A549 (cell line): ENCODE measurements around the gene VIT.

ENCODE experiments used
- CHD4 ChIP-seq: fragments of 200-600 bp; sonication (generic); IDR thresholded peaks from 2 replicates; pipeline ENCODE4 v1.6.1; 2016; ENCODE audit warnings: antibody characterized with exemption, mild to moderate bottlenecking, borderline replicate concordance
- ESRRA ChIP-seq: fragments of 150-350 bp; IDR thresholded peaks from 2 replicates; pipeline ENCODE4 v1.6.1; 2014; ENCODE audit warnings: mild to moderate bottlenecking, low read length, borderline replicate concordance
- MAZ ChIP-seq: fragments of 150-350 bp; IDR thresholded peaks from 2 replicates; pipeline ENCODE4 v1.6.1; 2014; ENCODE audit warnings: antibody characterized with exemption, low read depth, low read length, borderline replicate concordance
- POLR2A ChIP-seq: IDR thresholded peaks from 2 replicates; pipeline ENCODE4 v1.6.1; 2012; ENCODE audit warnings: mild to moderate bottlenecking, low read length
- REST ChIP-seq: fragments of 200-600 bp; sonication (generic); IDR thresholded peaks from 2 replicates; pipeline ENCODE4 v1.6.1; 2016; ENCODE audit warnings: antibody characterized with exemption, mild to moderate bottlenecking, moderate library complexity
- TF ChIP-seq, protein P1 (sequence below): fragments of 150-350 bp; IDR thresholded peaks from 2 replicates; pipeline ENCODE4 v1.6.1; 2014; ENCODE audit warnings: low read depth, mild to moderate bottlenecking, low read length

GRCh38 chr2:36750101-36750500, 53.6 kb downstream of the VIT start:
- TF ChIP-seq CHD4 (no peak), MAZ (no peak), POLR2A (no peak), REST (no peak), ESRRA (no peak)
- TF ChIP-seq, protein P1, sequence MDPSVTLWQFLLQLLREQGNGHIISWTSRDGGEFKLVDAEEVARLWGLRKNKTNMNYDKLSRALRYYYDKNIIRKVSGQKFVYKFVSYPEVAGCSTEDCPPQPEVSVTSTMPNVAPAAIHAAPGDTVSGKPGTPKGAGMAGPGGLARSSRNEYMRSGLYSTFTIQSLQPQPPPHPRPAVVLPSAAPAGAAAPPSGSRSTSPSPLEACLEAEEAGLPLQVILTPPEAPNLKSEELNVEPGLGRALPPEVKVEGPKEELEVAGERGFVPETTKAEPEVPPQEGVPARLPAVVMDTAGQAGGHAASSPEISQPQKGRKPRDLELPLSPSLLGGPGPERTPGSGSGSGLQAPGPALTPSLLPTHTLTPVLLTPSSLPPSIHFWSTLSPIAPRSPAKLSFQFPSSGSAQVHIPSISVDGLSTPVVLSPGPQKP: no peak
